ENCODE results near the gene PPP1R1C. TPM values are rescaled to one million over a fixed set of nuclear protein-coding genes. Genes with fewer than 3 reads are reported as not detected.

Gene PPP1R1C
- total RNA-seq, 4 donors from 2014 or later: 0.87 to 8.8 (median 4.1) TPM

DNA sequence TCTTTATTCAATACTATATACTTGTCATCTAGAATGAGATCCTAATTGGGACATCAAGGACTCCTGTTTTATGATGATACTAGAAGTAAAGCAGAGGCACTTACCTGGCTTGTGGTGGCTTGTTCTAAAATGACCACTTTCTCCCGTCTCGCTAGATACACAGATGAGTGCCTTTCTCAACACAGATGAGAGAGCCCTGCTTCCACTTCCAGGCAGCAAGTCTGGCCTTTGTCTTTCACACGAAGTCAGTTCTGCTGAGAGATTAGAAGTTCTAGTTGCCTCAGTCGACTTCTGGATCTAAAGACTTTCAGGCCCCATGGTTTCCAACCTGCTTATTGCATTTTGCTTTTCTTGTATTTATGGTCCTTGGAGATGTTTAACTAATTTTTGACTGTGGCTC lies 70.3 kb downstream of the PPP1R1C start:
- no peak for DNase-seq (ENCODE audit: low spot score in 2 of 2)
- no peaks in the 10 kb centered on the region for H3K9me3 ChIP-seq
- WGBS, 2 donors: 79 to 85% methylated on average over 4 of the region's 4 CpGs
- TF ChIP-seq, protein P1, sequence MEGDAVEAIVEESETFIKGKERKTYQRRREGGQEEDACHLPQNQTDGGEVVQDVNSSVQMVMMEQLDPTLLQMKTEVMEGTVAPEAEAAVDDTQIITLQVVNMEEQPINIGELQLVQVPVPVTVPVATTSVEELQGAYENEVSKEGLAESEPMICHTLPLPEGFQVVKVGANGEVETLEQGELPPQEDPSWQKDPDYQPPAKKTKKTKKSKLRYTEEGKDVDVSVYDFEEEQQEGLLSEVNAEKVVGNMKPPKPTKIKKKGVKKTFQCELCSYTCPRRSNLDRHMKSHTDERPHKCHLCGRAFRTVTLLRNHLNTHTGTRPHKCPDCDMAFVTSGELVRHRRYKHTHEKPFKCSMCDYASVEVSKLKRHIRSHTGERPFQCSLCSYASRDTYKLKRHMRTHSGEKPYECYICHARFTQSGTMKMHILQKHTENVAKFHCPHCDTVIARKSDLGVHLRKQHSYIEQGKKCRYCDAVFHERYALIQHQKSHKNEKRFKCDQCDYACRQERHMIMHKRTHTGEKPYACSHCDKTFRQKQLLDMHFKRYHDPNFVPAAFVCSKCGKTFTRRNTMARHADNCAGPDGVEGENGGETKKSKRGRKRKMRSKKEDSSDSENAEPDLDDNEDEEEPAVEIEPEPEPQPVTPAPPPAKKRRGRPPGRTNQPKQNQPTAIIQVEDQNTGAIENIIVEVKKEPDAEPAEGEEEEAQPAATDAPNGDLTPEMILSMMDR (IDR thresholded peaks at IDR 0.05): no peak
- TF ChIP-seq EP300 (IDR thresholded peaks at IDR 0.05): no peak
- H3K4me3 ChIP-seq: no peak overlapping the region
- no peaks in the 10 kb centered on the region for H3K36me3 ChIP-seq
- no peak overlapping the region for H3K27ac ChIP-seq
- H3K27me3 ChIP-seq: no peaks in the 10 kb centered on the region
- peaks cover 0 to 8% (median 0%) of the 10 kb centered on the region in 4 donors for H3K4me1 ChIP-seq

DNA sequence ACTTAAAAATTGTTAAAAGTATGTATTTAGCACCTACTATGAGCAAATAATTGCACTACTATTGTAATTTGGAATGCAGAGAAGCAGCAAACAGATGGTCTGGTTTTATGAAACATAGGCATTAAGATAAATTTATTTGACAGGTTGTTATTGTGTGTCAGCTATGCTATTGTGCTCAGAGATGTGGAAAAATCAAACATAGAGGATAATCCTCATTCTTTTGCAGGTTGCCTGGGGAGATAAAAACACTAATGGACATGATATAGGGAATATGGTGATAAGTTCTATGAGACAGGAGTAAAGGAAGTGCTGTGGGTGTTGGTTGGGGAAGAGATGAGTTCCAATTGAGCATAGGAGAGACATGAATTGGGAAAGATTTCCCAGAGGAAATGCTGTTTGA lies 71.3 kb downstream of the PPP1R1C start:
- Histone ChIP-seq H3K4me1 (no peaks in the 10 kb centered on the region), H3K27ac (no peak overlapping the region), H3K4me3 (no peak overlapping the region), H3K9me3 (no peaks in the 10 kb centered on the region), H3K36me3 (no peaks in the 10 kb centered on the region), H3K27me3 (no peaks in the 10 kb centered on the region)
- no peak for DNase-seq (ENCODE audit: low spot score in 2 of 2)
- TF ChIP-seq EP300 (IDR thresholded peaks at IDR 0.05) (no peak), POLR2A (IDR thresholded peaks at IDR 0.05) (no peak)
- TF ChIP-seq, protein P1 (IDR thresholded peaks at IDR 0.05): no peak

DNA sequence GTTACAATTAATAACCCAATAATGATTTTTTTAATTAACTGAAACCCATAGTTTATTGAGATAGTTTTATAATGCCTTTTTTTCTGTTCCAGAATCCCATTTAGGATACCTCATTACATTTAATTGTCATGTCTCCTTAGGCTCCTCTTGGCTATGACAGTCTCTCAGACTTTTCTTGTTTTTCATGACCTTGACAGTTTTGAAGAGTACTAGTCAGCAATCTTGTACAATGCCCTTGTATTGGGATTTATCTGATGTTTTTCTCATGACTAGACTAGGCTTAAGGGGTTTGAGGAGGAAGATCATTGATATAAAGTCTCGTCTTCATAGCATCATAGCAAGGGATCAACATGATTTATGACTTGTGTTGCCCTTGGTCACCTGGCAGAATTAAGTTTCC lies 72.4 kb downstream of the PPP1R1C start:
- 92 to 100% methylated on average over 1 of the region's 1 CpG for WGBS, 2 donors
- TF ChIP-seq, protein P1 (IDR thresholded peaks at IDR 0.05): no peak
- TF ChIP-seq POLR2A (IDR thresholded peaks at IDR 0.05) (no peak), EP300 (IDR thresholded peaks at IDR 0.05) (no peak)
- no peaks in the 10 kb centered on the region for H3K9me3 ChIP-seq

DNA sequence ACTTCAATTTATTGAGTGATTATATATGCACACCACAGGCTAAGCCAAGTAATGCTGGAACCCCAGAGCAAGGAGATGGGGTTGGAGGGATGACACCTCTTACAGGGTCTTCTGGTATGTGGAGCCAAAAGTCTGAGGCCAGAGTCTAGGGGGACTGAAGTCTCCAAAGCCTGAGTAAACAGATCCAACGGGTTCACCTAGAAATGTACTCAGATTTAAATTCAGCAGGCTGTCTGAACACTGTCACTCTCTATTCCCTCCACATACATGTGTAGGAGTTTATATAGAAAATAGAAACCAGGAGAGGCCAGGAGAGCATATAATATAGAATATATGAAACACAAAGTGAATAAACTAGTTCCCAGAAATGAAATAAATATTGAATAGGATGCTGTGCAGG lies 76.1 kb downstream of the PPP1R1C start:
- Histone ChIP-seq H3K27me3 (no peaks in the 10 kb centered on the region), H3K9me3 (no peaks in the 10 kb centered on the region), H3K27ac (no peak overlapping the region), H3K4me3 (no peak overlapping the region), H3K4me1 (peaks cover 0 to 26% (median 6%) of the 10 kb centered on the region in 4 donors), H3K36me3 (no peaks in the 10 kb centered on the region)
- WGBS, 2 donors: 53 to 58% methylated on average over 1 of the region's 1 CpG
- DNase-seq (ENCODE audit: low spot score in 2 of 2): no peak
- TF ChIP-seq POLR2A (IDR thresholded peaks at IDR 0.05) (no peak), EP300 (IDR thresholded peaks at IDR 0.05) (no peak)
- TF ChIP-seq, protein P1 (IDR thresholded peaks at IDR 0.05): no peak

More for the DNA sequence above, 72.4 kb downstream of the PPP1R1C start:
- no peak for DNase-seq (ENCODE audit: low spot score in 2 of 2)
- Histone ChIP-seq H3K4me1 (no peaks in the 10 kb centered on the region), H3K27me3 (no peaks in the 10 kb centered on the region), H3K27ac (no peak overlapping the region), H3K36me3 (no peaks in the 10 kb centered on the region), H3K4me3 (no peak overlapping the region)

DNA sequence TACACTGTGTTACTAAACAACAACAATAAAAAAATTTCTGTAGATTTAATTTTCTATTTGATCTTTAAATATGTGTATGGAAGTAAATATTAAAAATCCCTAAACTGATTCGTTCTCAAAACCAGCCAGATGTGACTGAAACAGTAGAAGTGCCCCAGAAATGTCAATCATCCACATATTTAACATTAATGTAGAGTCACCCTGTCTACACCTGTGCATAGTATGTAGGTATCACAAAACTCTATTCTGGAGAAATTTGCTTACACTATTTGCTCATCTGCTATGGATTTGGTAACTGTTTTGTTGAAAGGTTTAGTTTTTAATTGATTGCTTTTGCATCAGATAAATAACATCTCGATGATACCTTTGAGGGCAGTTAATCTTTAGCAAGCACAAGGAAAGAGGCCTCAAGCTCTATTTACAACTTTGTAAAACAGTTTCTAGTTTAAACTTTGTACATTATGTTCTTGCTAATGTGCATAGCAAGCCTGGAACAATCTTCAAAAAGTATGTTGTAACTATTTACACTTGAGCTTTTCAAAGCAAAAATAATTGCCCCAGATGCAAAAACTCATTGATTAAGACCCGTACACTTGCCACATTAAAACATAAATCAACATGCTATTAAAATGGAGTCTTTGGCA lies 76.8 kb downstream of the PPP1R1C start:
- H3K27me3 ChIP-seq: no peaks in the 10 kb centered on the region
- 82 to 88% methylated on average over 3 of the region's 3 CpGs for WGBS, 2 donors
- no peak overlapping the region for H3K4me3 ChIP-seq
- H3K9me3 ChIP-seq: no peaks in the 10 kb centered on the region
- TF ChIP-seq EP300 (IDR thresholded peaks at IDR 0.05) (no peak), POLR2A (IDR thresholded peaks at IDR 0.05) (no peak)
- TF ChIP-seq, protein P1 (IDR thresholded peaks at IDR 0.05): no peak
- H3K4me1 ChIP-seq: peaks cover 0 to 31% (median 9%) of the 10 kb centered on the region in 4 donors
- no peak overlapping the region for H3K27ac ChIP-seq
- no peak for DNase-seq (ENCODE audit: low spot score in 2 of 2)
- H3K36me3 ChIP-seq: no peaks in the 10 kb centered on the region
